IMR-90 (cell line): Measurements from ENCODE around the gene RBMS2. TPM values are rescaled to one million over a fixed set of nuclear protein-coding genes. Genes with fewer than 3 reads are reported as not detected.

Source experiments
- ATAC-seq: fragments of 200-7000 bp; cut with Tn5 transposase; 2 replicates; pipeline ENCODE4 v1.9.1; 2020; ENCODE audit warnings: low read depth, mild to moderate bottlenecking, moderate library complexity
- BruUV-seq: library from RNA; stranded (reverse); fragments of 400-500 nt; replicated peaks from 2 replicates; lab custom pipeline; 2021; lab: Mats Ljungman, UMichigan
- CTCF ChIA-PET: fragments of 300-600 bp; formaldehyde crosslinking; extraction: SDS; loops from one replicate; lab custom pipeline; 2021; ENCODE audit warnings: antibody characterized with exemption; lab: Yijun Ruan, JAX
- POLR2A ChIA-PET: fragments of 300-600 bp; sonication (Branson Sonifier 250); formaldehyde crosslinking; loops from one replicate; lab custom pipeline; 2022; ENCODE audit warnings: antibody characterized with exemption; ENCODE audit not compliant: unreplicated experiment; lab: Charles Lee
- DNase-seq: peaks from one replicate; pipeline ENCODE4 v3.0.0; 2013
- H2AFZ ChIP-seq: replicated peaks from 2 replicates; pipeline ENCODE3; 2013; ENCODE audit warnings: low read length, mild to moderate bottlenecking; ENCODE audit not compliant: poor library complexity
- H2AK5ac ChIP-seq: 2 replicates; pipeline ENCODE4 v1.6.1; 2013; ENCODE audit warnings: low read depth, low read length, inconsistent platforms
- H2AK9ac ChIP-seq: replicated peaks from 2 replicates; pipeline ENCODE3; 2013; ENCODE audit warnings: mild to moderate bottlenecking, low read depth, low read length, moderate library complexity; ENCODE audit not compliant: poor library complexity
- H2BK120ac ChIP-seq: 2 replicates; pipeline ENCODE4 v1.6.1; 2013; ENCODE audit warnings: low read depth, low read length, inconsistent platforms
- H2BK15ac ChIP-seq: 3 replicates; pipeline ENCODE4 v1.6.1; 2013; ENCODE audit warnings: low read depth, low read length, inconsistent platforms
- H2BK20ac ChIP-seq: 2 replicates; pipeline ENCODE4 v1.6.1; 2013; ENCODE audit warnings: low read depth, mild to moderate bottlenecking, inconsistent platforms, low read length, moderate library complexity
- H2BK5ac ChIP-seq: 2 replicates; pipeline ENCODE4 v1.6.1; 2013; ENCODE audit warnings: mild to moderate bottlenecking, low read depth, low read length, inconsistent platforms; ENCODE audit not compliant: poor library complexity, severe bottlenecking
- H3K14ac ChIP-seq: replicated peaks from 2 replicates; pipeline ENCODE4 v1.6.1; 2013; ENCODE audit warnings: low read depth, low read length, inconsistent platforms
- H3K18ac ChIP-seq: 2 replicates; pipeline ENCODE4 v1.6.1; 2013; ENCODE audit warnings: low read depth, low read length, control low read depth
- H3K23ac ChIP-seq: 2 replicates; pipeline ENCODE4 v1.6.1; 2013; ENCODE audit warnings: low read depth, low read length, inconsistent platforms
- H3K27ac ChIP-seq: 2 replicates; pipeline ENCODE4 v1.5.1; 2013; ENCODE audit warnings: mild to moderate bottlenecking, control low read depth, low read length; ENCODE audit not compliant: insufficient read depth
- H3K27me3 ChIP-seq: 2 replicates; pipeline ENCODE4 v1.6.1; 2013; ENCODE audit warnings: low read length; ENCODE audit not compliant: control insufficient read depth, insufficient read depth
- H3K36me3 ChIP-seq: 2 replicates; pipeline ENCODE4 v1.6.1; 2013; ENCODE audit warnings: low read length, mixed read lengths; ENCODE audit not compliant: control insufficient read depth, insufficient read depth
- H3K4ac ChIP-seq: 2 replicates; pipeline ENCODE4 v1.6.1; 2013; ENCODE audit warnings: low read depth, low read length, inconsistent platforms
- H3K4me1 ChIP-seq: 2 replicates; pipeline ENCODE4 v1.6.1; 2013; ENCODE audit warnings: low read length, mixed read lengths; ENCODE audit not compliant: control insufficient read depth, insufficient read depth
- H3K4me2 ChIP-seq: 2 replicates; pipeline ENCODE4 v1.6.1; 2013; ENCODE audit warnings: low read depth, mild to moderate bottlenecking, control low read depth, low read length, moderate library complexity
- H3K4me3 ChIP-seq: 2 replicates; pipeline ENCODE4 v1.5.1; 2013; ENCODE audit warnings: low read depth, mild to moderate bottlenecking, control low read depth, low read length, moderate library complexity; ENCODE audit not compliant: insufficient read depth
- H3K56ac ChIP-seq: 2 replicates; pipeline ENCODE4 v1.6.1; 2013; ENCODE audit warnings: low read length, inconsistent platforms; ENCODE audit not compliant: insufficient read depth; ENCODE audit errors: extremely low read depth
- H3K79me1 ChIP-seq, 2 experiments: 2 replicates each; pipeline ENCODE4 v1.6.1; 2013; ENCODE audit warnings: low read length in 2 of 2, inconsistent platforms in 1 of 2, low read depth in 1 of 2
- H3K9ac ChIP-seq: 2 replicates; pipeline ENCODE4 v1.6.1; 2013; ENCODE audit warnings: low read depth, low read length, control low read depth
- H3K9me1 ChIP-seq: 2 replicates; pipeline ENCODE4 v1.6.1; 2013; ENCODE audit warnings: low read length, inconsistent platforms; ENCODE audit not compliant: insufficient read depth
- H3K9me3 ChIP-seq: 2 replicates; pipeline ENCODE4 v1.6.1; 2013; ENCODE audit warnings: low read length; ENCODE audit not compliant: control insufficient read depth, insufficient read depth
- H4K20me1 ChIP-seq: 2 replicates; pipeline ENCODE4 v1.6.1; 2013; ENCODE audit warnings: low read length, inconsistent platforms; ENCODE audit not compliant: insufficient read depth
- H4K5ac ChIP-seq: 2 replicates; pipeline ENCODE4 v1.6.1; 2013; ENCODE audit warnings: mild to moderate bottlenecking, low read depth, low read length, control low read depth
- H4K8ac ChIP-seq, 2 experiments: 2 replicates each; pipeline ENCODE4 v1.6.1; 2013; ENCODE audit warnings: low read depth in 2 of 2, low read length in 2 of 2, control low read depth in 1 of 2, inconsistent platforms in 1 of 2
- H4K91ac ChIP-seq: 2 replicates; pipeline ENCODE4 v1.6.1; 2013; ENCODE audit warnings: low read depth, low read length, inconsistent platforms; ENCODE audit not compliant: insufficient read depth
- CEBPB ChIP-seq: IDR thresholded peaks from 2 replicates; pipeline ENCODE4 v1.6.1; 2012; ENCODE audit warnings: low read depth, low read length, improper control_type of control experiment
- FOS ChIP-seq: fragments of 150-350 bp; IDR thresholded peaks from 2 replicates; pipeline ENCODE4 v1.6.1; 2016; ENCODE audit warnings: low read depth, low read length
- MAFK ChIP-seq: IDR thresholded peaks from 2 replicates; pipeline ENCODE4 v1.6.1; 2012; ENCODE audit warnings: low read depth, low read length, improper control_type of control experiment
- MAZ ChIP-seq: IDR thresholded peaks from 2 replicates; pipeline ENCODE4 v1.6.1; 2012; ENCODE audit warnings: low read depth, mild to moderate bottlenecking, low read length, improper control_type of control experiment, moderate library complexity, borderline replicate concordance
- RAD21 ChIP-seq: IDR thresholded peaks from 2 replicates; pipeline ENCODE4 v1.6.1; 2012; ENCODE audit warnings: low read length, improper control_type of control experiment
- WGBS, 2 experiments: methylation state at CpG; one replicate each; pipeline versions ENCODE4 v1.1.5 to v1.1.7; 2013; ENCODE audit warnings: missing lambda C conversion rate in 2 of 2; ENCODE audit not compliant: insufficient read length in 1 of 2; ENCODE audit errors: extremely low coverage in 2 of 2; 5-methylcytosine and 5-hydroxymethylcytosine counted together
- dilution Hi-C: fragments of 300-500 bp; cut with HindIII; formaldehyde crosslinking; loops from one replicate; pipeline ENCODE4 v1.14.3; 2018; ENCODE audit warnings: low sequenced_read_pairs; ENCODE audit not compliant: unreplicated experiment
- in situ Hi-C: fragments of 300-500 bp; cut with MboI; formaldehyde crosslinking; loops from 3 replicates; pipeline ENCODE4 v1.14.3; 2019; ENCODE audit warnings: low sequenced_read_pairs, inconsistent platforms, mixed read lengths
- intact Hi-C: fragments of 100-400 bp; cut with micrococcal nuclease; formaldehyde crosslinking; loops from 2 replicates; pipeline ENCODE4 v1.10.0; 2022
- polyA plus RNA-seq, 3 experiments: library from polyadenylated mRNA; depleted of rRNA; stranded (reverse); fragments of >200 nt; gene quantifications; 2 replicates each; pipeline ENCODE4 v1.2.3, GENCODE V29; 2012; ENCODE audit warnings: low replicate concordance in 1 of 3
- total RNA-seq: library from RNA; depleted of rRNA; stranded (reverse); fragments of >200 nt; gene quantifications from 2 replicates; pipeline ENCODE4 v1.2.3, GENCODE V29; 2012
- TF ChIP-seq, protein P1 (sequence below): conservative IDR thresholded peaks from 2 replicates; pipeline ENCODE4 v1.5.1; 2012; ENCODE audit warnings: mild to moderate bottlenecking, low read depth, low read length, improper control_type of control experiment
- TF ChIP-seq, protein P2 (sequence below): fragments of 150-350 bp; IDR thresholded peaks from 2 replicates; pipeline ENCODE4 v1.6.1; 2016; ENCODE audit warnings: low read depth, mild to moderate bottlenecking, low read length, moderate library complexity, borderline replicate concordance

RBMS2 gene
- total and polyA plus RNA-seq, 2 of the 4 experiments (the other 2 are of a cell fraction) = 38.0 to 43.6 TPM

DNA sequence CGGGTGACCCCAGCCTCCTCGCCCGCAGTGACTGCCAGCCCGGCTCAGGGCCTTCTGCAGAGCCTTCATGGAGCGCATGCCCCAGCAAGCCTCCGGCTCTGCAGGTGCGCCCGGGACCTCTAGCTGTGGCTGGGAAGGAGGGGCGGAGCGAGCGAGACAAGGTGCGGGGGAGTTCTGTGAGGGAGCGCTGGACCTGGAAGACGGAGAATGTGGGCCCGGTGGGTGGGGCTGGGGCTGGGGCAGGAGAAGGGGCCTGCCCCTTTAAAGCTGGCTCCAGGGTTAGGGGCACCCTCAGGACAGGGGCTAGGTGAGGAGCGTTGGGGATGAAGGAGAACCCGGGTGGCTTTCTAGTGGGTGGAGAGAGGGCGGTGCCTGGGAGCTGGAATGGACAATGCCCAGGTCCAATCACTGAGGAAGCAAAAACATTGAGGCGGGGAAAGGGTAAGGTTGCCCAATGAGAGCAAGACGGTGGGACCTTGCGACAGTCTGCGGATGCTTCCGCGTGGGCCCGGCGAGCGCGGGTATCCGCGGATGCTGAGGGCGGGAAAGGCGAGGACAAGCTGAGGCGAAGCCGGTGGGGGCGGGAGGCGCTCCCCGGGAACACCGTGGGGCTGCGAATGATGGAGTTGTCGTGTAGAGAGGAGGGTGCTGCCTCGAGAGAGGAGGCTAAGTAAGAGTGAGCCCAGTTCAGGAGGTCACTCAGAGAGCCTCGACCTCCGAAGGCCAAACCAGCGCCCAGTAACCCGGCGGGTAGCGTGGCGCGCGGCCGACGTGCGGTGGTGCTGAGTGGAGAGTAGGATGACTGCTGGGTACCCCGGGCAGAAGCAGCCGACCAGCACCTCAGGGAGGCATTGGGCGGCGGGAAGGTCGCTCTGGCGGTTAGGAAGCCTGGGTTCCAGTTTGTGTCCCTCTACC is 33.3 kb upstream of the RBMS2 start, which contains the start of gene GLS2:
GLS2 (minus strand) TSS at position 121 of the 915 bp plus-strand sequence; CDS start at position 78, 43 bp downstream.
- 9% methylated on average over 23 of the region's 59 CpGs; no CpG with 5 or more reads in 1 of the 2 experiments for WGBS, 2 experiments
- peaks cover 2% of the 10 kb centered on the region; the same call in 1 of the 2 replicates for H3K4me1 ChIP-seq
- no peak within 1 kb of the TSS for H2BK15ac ChIP-seq
- TF ChIP-seq FOS = no peak
- TF ChIP-seq RAD21 = no peak
- TF ChIP-seq, protein P1, sequence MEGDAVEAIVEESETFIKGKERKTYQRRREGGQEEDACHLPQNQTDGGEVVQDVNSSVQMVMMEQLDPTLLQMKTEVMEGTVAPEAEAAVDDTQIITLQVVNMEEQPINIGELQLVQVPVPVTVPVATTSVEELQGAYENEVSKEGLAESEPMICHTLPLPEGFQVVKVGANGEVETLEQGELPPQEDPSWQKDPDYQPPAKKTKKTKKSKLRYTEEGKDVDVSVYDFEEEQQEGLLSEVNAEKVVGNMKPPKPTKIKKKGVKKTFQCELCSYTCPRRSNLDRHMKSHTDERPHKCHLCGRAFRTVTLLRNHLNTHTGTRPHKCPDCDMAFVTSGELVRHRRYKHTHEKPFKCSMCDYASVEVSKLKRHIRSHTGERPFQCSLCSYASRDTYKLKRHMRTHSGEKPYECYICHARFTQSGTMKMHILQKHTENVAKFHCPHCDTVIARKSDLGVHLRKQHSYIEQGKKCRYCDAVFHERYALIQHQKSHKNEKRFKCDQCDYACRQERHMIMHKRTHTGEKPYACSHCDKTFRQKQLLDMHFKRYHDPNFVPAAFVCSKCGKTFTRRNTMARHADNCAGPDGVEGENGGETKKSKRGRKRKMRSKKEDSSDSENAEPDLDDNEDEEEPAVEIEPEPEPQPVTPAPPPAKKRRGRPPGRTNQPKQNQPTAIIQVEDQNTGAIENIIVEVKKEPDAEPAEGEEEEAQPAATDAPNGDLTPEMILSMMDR = no peak
- TF ChIP-seq CEBPB = peak; percentile 92
- TF ChIP-seq, protein P2, sequence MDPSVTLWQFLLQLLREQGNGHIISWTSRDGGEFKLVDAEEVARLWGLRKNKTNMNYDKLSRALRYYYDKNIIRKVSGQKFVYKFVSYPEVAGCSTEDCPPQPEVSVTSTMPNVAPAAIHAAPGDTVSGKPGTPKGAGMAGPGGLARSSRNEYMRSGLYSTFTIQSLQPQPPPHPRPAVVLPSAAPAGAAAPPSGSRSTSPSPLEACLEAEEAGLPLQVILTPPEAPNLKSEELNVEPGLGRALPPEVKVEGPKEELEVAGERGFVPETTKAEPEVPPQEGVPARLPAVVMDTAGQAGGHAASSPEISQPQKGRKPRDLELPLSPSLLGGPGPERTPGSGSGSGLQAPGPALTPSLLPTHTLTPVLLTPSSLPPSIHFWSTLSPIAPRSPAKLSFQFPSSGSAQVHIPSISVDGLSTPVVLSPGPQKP = no peak
- TF ChIP-seq MAZ = no peak
- no peak for TF ChIP-seq MAFK
- peak within 1 kb of the TSS; percentile 34; the same call in 1 of the 2 replicates for H3K9ac ChIP-seq
- H3K79me1 ChIP-seq = no peaks in the 10 kb centered on the region
- intact Hi-C loops (no loop called here), in situ Hi-C loops (no loop called here), dilution Hi-C loops (no loop called here)
- peaks cover 32% of the 10 kb centered on the region for H3K27me3 ChIP-seq
- H2AK9ac ChIP-seq = peak within 1 kb of the TSS; percentile 53
- no peak within 1 kb of the TSS for H3K14ac ChIP-seq
- no peak within 1 kb of the TSS for H4K91ac ChIP-seq
- no peaks in the 10 kb centered on the region for H4K20me1 ChIP-seq
- H3K4me3 ChIP-seq = peak within 1 kb of the TSS; percentile 34
- peak within 1 kb of the TSS; percentile 76 for H2AFZ ChIP-seq
- H3K18ac ChIP-seq = no peak within 1 kb of the TSS
- no peaks in the 10 kb centered on the region for H3K36me3 ChIP-seq
- no peak within 1 kb of the TSS for H3K56ac ChIP-seq
- no peak within 1 kb of the TSS for H3K4ac ChIP-seq
- H3K9me1 ChIP-seq = 0 out of 2 replicates have a peak, but pooled peaks cover 2% of the 10 kb centered on the region
- H4K8ac ChIP-seq = no peak within 1 kb of the TSS
- no peak within 1 kb of the TSS for H2BK120ac ChIP-seq
- peak; percentile 97 for ATAC-seq
- no TSS peak for BruUV-seq
- POLR2A ChIA-PET = interaction anchor here (0.6 kb wide), 1 partner anchor 226 kb away, joined by 16 read pairs; no protein-coding TSS in a partner anchor
- H2AK5ac ChIP-seq = no peak within 1 kb of the TSS
- 0 out of 2 replicates have a peak, but pooled peaks cover 2% of the 10 kb centered on the region for H3K9me3 ChIP-seq
- H3K4me2 ChIP-seq = peak within 1 kb of the TSS; percentile 95
- H2BK20ac ChIP-seq = no peak within 1 kb of the TSS
- H4K5ac ChIP-seq = no peak within 1 kb of the TSS
- H3K27ac ChIP-seq = no peak within 1 kb of the TSS
- no peak within 1 kb of the TSS for H2BK5ac ChIP-seq
- CTCF ChIA-PET = interaction anchor here (0.6 kb wide), 1 partner anchor 82 kb away, joined by 3 read pairs; no protein-coding TSS in a partner anchor
- peak; percentile 73 for DNase-seq
- H3K23ac ChIP-seq = 0 out of 2 replicates have a peak within 1 kb of the TSS, but pooled peaks have one; percentile 42
